HepG2 (cell line): ENCODE measurements around the gene PAN3. TPM values are rescaled to one million over a fixed set of nuclear protein-coding genes. Genes with fewer than 3 reads are reported as not detected.

ENCODE experiments used
- ATAC-seq: fragments of 200-7000 bp; cut with Tn5 transposase; 3 replicates; pipeline ENCODE4 v1.9.1; 2020; ENCODE audit warnings: mild to moderate bottlenecking, moderate library complexity
- BruUV-seq: library from RNA; stranded (reverse); fragments of 400-500 nt; replicated peaks from 2 replicates; lab custom pipeline; 2021; lab: Mats Ljungman, UMichigan
- CTCF ChIA-PET: fragments of 300-600 bp; formaldehyde crosslinking; extraction: SDS; loops from one replicate; lab custom pipeline; 2021; ENCODE audit warnings: low total read pairs, inconsistent platforms, low intra/inter-chr PET ratio; lab: Yijun Ruan, JAX
- POLR2A ChIA-PET: fragments of 350-600 bp; sonication (Branson Sonifier 250); formaldehyde crosslinking; loops from one replicate; lab custom pipeline; 2020; ENCODE audit warnings: antibody characterized with exemption, inconsistent platforms; lab: Yijun Ruan, JAX
- DNase-seq: peaks from one replicate; pipeline ENCODE4 v3.0.0-alpha.2; 2015; ENCODE audit warnings: low spot score
- FAIRE-seq: peaks from 3 replicates; lab custom pipeline; 2011; peaks lifted over from hg19 to GRCh38; lab: Jason Lieb, UNC
- H2AFZ ChIP-seq: one replicate; pipeline ENCODE4 v1.6.1; 2011; ENCODE audit warnings: low read length, inconsistent platforms
- H3K27ac ChIP-seq: fragments of 300-600 bp; 3 replicates; pipeline ENCODE4 v1.8.0; 2011; ENCODE audit warnings: mixed run types, mild to moderate bottlenecking, mixed read lengths, low read length, inconsistent platforms; ENCODE audit not compliant: insufficient read depth; ENCODE audit errors: extremely low read length
- H3K27me3 ChIP-seq, 2 experiments: fragments of 200-600 bp in 1 of 2; 2 replicates in 1 of 2; 3 replicates in 1 of 2; pipeline versions ENCODE4 v1.6.0 to v1.8.0; 2011; ENCODE audit warnings: low read length in 2 of 2, mild to moderate bottlenecking in 2 of 2, moderate library complexity in 2 of 2, inconsistent platforms in 1 of 2; ENCODE audit not compliant: insufficient read depth in 2 of 2, control insufficient read depth in 1 of 2
- H3K36me3 ChIP-seq, 2 experiments: fragments of 200-600 bp in 1 of 2; replicated peaks in 1 of 2; 2 replicates in 1 of 2; 3 replicates in 1 of 2; pipeline versions ENCODE4 v1.5.1 to v1.8.0; 2011; ENCODE audit warnings: low read length in 2 of 2, inconsistent platforms in 1 of 2; ENCODE audit not compliant: insufficient read depth in 2 of 2, control insufficient read depth in 1 of 2
- H3K4me1 ChIP-seq: 2 replicates; pipeline ENCODE4 v1.5.1; 2012; ENCODE audit warnings: low read length, inconsistent platforms; ENCODE audit not compliant: insufficient read depth
- H3K4me2 ChIP-seq: 2 replicates; pipeline ENCODE4 v1.6.0; 2011; ENCODE audit warnings: low read depth, low read length, inconsistent platforms
- H3K4me3 ChIP-seq, 3 experiments: fragments of 200-600 bp in 1 of 3; sonication (generic), shearing (Covaris generic) in 1 of 3; replicated peaks in 1 of 3; 2 replicates each; pipeline ENCODE4 v1.5.1; 2011 to 2016; ENCODE audit warnings: low read length in 3 of 3, inconsistent platforms in 2 of 3, low read depth in 2 of 3, mild to moderate bottlenecking in 2 of 3, control low read depth in 1 of 3, mixed read lengths in 1 of 3; ENCODE audit not compliant: insufficient read depth in 1 of 3
- H3K79me2 ChIP-seq: one replicate; pipeline ENCODE4 v1.6.1; 2011; ENCODE audit warnings: low read length, inconsistent platforms; ENCODE audit not compliant: insufficient read depth
- H3K9ac ChIP-seq: 2 replicates; pipeline ENCODE4 v1.6.0; 2011; ENCODE audit warnings: mild to moderate bottlenecking, low read depth, low read length, inconsistent platforms; ENCODE audit not compliant: insufficient read depth
- H3K9me3 ChIP-seq: 2 replicates; pipeline ENCODE4 v1.5.1; 2012; ENCODE audit warnings: mild to moderate bottlenecking, low read length
- H4K20me1 ChIP-seq: 2 replicates; pipeline ENCODE4 v1.6.0; 2011; ENCODE audit warnings: inconsistent platforms, mild to moderate bottlenecking, low read length, moderate library complexity; ENCODE audit not compliant: insufficient read depth
- ASH2L ChIP-seq: fragments of 300-600, 200-600 bp; sonication (generic); IDR thresholded peaks from 2 replicates; pipeline ENCODE4 v1.7.0; 2017; ENCODE audit warnings: low read depth, mild to moderate bottlenecking, moderate library complexity, mixed read lengths, low read length; ENCODE audit not compliant: insufficient read length
- CSRNP2 ChIP-seq: sonication (generic); formaldehyde crosslinking; conservative IDR thresholded peaks from 2 replicates; pipeline ENCODE4 v1.8.0; 2022; ENCODE audit warnings: low read depth, missing genetic modification reagents
- EHMT2 ChIP-seq: fragments of 200-600 bp; sonication (generic); IDR thresholded peaks from 2 replicates; pipeline ENCODE4 v1.7.0; 2017; ENCODE audit warnings: antibody characterized with exemption, low read depth, low read length, borderline replicate concordance
- GPBP1L1 ChIP-seq: sonication (generic); formaldehyde crosslinking; IDR thresholded peaks from 2 replicates; pipeline ENCODE4 v1.5.0; 2020; ENCODE audit warnings: mild to moderate bottlenecking, missing genetic modification reagents
- JDP2 ChIP-seq: sonication (generic); formaldehyde crosslinking; IDR thresholded peaks from 2 replicates; pipeline ENCODE4 v1.8.1; 2022; ENCODE audit warnings: missing genetic modification reagents, borderline replicate concordance
- KDM4B ChIP-seq: sonication (generic); formaldehyde crosslinking; IDR thresholded peaks from 2 replicates; pipeline ENCODE4 v1.4.0; 2020; ENCODE audit warnings: missing genetic modification reagents
- SIN3A ChIP-seq: IDR thresholded peaks from 2 replicates; pipeline ENCODE4 v1.6.1; 2011; ENCODE audit warnings: low read depth, mild to moderate bottlenecking, control low read depth, low read length, borderline replicate concordance
- TMF1 ChIP-seq: sonication (generic); formaldehyde crosslinking; IDR thresholded peaks from 2 replicates; pipeline ENCODE4 v1.8.1; 2022; ENCODE audit warnings: low read depth, missing genetic modification reagents
- ZMYM2 ChIP-seq: sonication (generic); formaldehyde crosslinking; IDR thresholded peaks from 2 replicates; pipeline ENCODE4 v1.8.0; 2022; ENCODE audit warnings: mild to moderate bottlenecking, missing genetic modification reagents
- ZNF230 ChIP-seq: sonication (generic); formaldehyde crosslinking; IDR thresholded peaks from 2 replicates; pipeline ENCODE4 v1.4.0; 2020; ENCODE audit warnings: mild to moderate bottlenecking, missing genetic modification reagents
- ZNF33A ChIP-seq: sonication (generic); formaldehyde crosslinking; IDR thresholded peaks from 2 replicates; pipeline ENCODE4 v1.5.1; 2020; ENCODE audit warnings: missing genetic modification reagents, mild to moderate bottlenecking, moderate library complexity, borderline replicate concordance
- ZNF441 ChIP-seq: sonication (generic); formaldehyde crosslinking; IDR thresholded peaks from 2 replicates; pipeline ENCODE4 v1.7.0; 2021; ENCODE audit warnings: missing genetic modification reagents, borderline replicate concordance
- ZNF577 ChIP-seq: sonication (generic); formaldehyde crosslinking; IDR thresholded peaks from 2 replicates; pipeline ENCODE4 v1.4.0; 2020; ENCODE audit warnings: mild to moderate bottlenecking, low read depth, missing genetic modification reagents, borderline replicate concordance
- ZNF672 ChIP-seq: sonication (generic); formaldehyde crosslinking; IDR thresholded peaks from 2 replicates; pipeline ENCODE4 v1.8.1; 2022; ENCODE audit warnings: missing genetic modification reagents
- WGBS: methylation state at CpG from one replicate; pipeline ENCODE4 v1.1.6; 2017; ENCODE audit warnings: low lambda C conversion rate; 5-methylcytosine and 5-hydroxymethylcytosine counted together
- in situ Hi-C: cut with HindIII; loops from 2 replicates; pipeline ENCODE4 v1.10.0; 2017; ENCODE audit warnings: low pct_unique_long_range_greater_than_20kb; ENCODE audit not compliant: extremely low pct_ligation_motif_present
- intact Hi-C: fragments of 100-400 bp; cut with micrococcal nuclease; formaldehyde crosslinking; loops from one replicate; pipeline ENCODE4 v1.10.0; 2022; ENCODE audit not compliant: unreplicated experiment
- polyA plus RNA-seq, 8 experiments: library from polyadenylated mRNA; depleted of rRNA in 3 of 8; stranded (reverse) in 7 of 8; unstranded in 1 of 8; fragments of >200 nt; fragmentation: Illumina TruSeq in 4 of 8; extraction: Trizol in 4 of 8; gene quantifications; 2 replicates each; pipeline versions ENCODE4 v1.2.1 to v1.2.3, GENCODE V29; 2011 to 2016; ENCODE audit warnings: low read depth in 4 of 8, missing spikeins in 1 of 8, mixed read lengths in 1 of 8; ENCODE audit not compliant: insufficient read depth in 1 of 8
- total RNA-seq, 5 experiments: library from RNA; depleted of rRNA; stranded (reverse); fragments of >200 nt; fragmentation: Illumina TruSeq; extraction: Trizol; gene quantifications; 2 replicates each; pipeline ENCODE4 v1.2.3, GENCODE V29; 2016; ENCODE audit warnings: low read depth in 1 of 5

Gene PAN3
- total and polyA plus RNA-seq, 2 of the 13 experiments (the other 11 are each of a cell fraction or from before 2014, with no cell fraction given), result 9.7 to 10.6 TPM

- Histone ChIP-seq H2AFZ (no peak overlapping the region), H4K20me1 (no peaks in the 10 kb centered on the region), H3K36me3 (peaks cover 0 to 5% of the 10 kb centered on the region in 2 experiments; a peak in 2 of 5 replicates), H3K9me3 (no peaks in the 10 kb centered on the region), H3K27ac (no peak overlapping the region), H3K4me3 (no peak overlapping the region), H3K4me2 (no peak overlapping the region), H3K27me3 (no peaks in the 10 kb centered on the region), H3K79me2 (no peaks in the 10 kb centered on the region), H3K9ac (no peak overlapping the region), H3K4me1 (no peaks in the 10 kb centered on the region)
- DNase-seq, result no peak
- TF ChIP-seq ZNF441 (CRISPR knock-in tag) (no peak), ZNF230 (CRISPR knock-in tag) (no peak), ZNF33A (CRISPR knock-in tag) (no peak), ZNF672 (CRISPR knock-in tag) (no peak), ZNF577 (CRISPR knock-in tag) (no peak)
- FAIRE-seq, result no peak
- 86% methylated on average over 2 of the region's 2 CpGs for WGBS
- CTCF ChIA-PET, result no interaction called here
- intact Hi-C loops (no loop called here), in situ Hi-C loops (no loop called here)
- no TSS peak for BruUV-seq
- no peak for ATAC-seq
- POLR2A ChIA-PET, result no interaction called here
Observed at GRCh38 chr13:28239374-28239773, 101.0 kb downstream of the PAN3 start.

- ChIA-PET CTCF (no interaction called here), POLR2A (no interaction called here)
- DNase-seq (no peak), ATAC-seq (no peak), FAIRE-seq (no peak)
- Histone ChIP-seq H3K36me3 (peaks cover 0 to 5% of the 10 kb centered on the region in 2 experiments; a peak in 1 of 5 replicates), H4K20me1 (no peaks in the 10 kb centered on the region), H3K27me3 (no peaks in the 10 kb centered on the region), H3K9ac (no peak overlapping the region), H2AFZ (no peak overlapping the region), H3K79me2 (no peaks in the 10 kb centered on the region), H3K9me3 (no peaks in the 10 kb centered on the region), H3K4me3 (no peak overlapping the region), H3K4me1 (no peaks in the 10 kb centered on the region), H3K4me2 (no peak overlapping the region), H3K27ac (no peak overlapping the region)
- intact Hi-C loops, result no loop called here
- BruUV-seq, result no TSS peak
- in situ Hi-C loops, result no loop called here
- 96% methylated on average over 2 of the region's 2 CpGs for WGBS
- TF ChIP-seq JDP2, result no peak
- no peak for TF ChIP-seq TMF1 (CRISPR knock-in tag)
- no peak for TF ChIP-seq EHMT2
- TF ChIP-seq ZMYM2 (CRISPR knock-in tag), result no peak
- no peak for TF ChIP-seq KDM4B (CRISPR knock-in tag)
- no peak for TF ChIP-seq GPBP1L1 (CRISPR knock-in tag)
- TF ChIP-seq CSRNP2 (CRISPR knock-in tag), result no peak
- no peak for TF ChIP-seq ZNF33A (CRISPR knock-in tag)
- TF ChIP-seq SIN3A, result no peak
- no peak for TF ChIP-seq ASH2L
Observed at GRCh38 chr13:28245465-28245864, 107.1 kb downstream of the PAN3 start.
